ENCODE data around the gene DIRAS3. TPM values are rescaled to one million over a fixed set of nuclear protein-coding genes. Genes with fewer than 3 reads are reported as not detected.

Gene DIRAS3
- total RNA-seq, 1 experiment from 2014 or later: 1.9 TPM

DNA sequence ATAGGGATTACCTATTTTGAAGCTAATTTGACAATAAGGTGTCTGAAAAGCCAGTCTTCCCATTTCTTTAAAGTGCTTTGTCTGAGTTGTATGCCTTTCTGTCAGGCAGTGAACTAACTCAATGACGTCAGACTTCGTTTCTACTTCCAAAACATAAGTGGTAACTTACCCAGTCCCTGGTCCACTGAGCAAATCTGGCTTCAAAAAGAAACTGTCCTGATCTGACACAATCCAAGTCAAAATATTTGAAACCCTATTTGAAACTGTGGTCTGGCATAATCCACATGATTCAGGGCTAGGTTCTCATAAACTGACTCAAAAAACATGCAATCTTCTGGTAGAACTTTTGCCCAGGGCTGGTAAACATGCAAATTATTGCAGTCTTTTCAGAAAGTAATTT lies 34.0 kb downstream of the DIRAS3 start:
- Histone ChIP-seq H3K79me2 (ENCODE audit: insufficient read depth, low read length) (no peaks in the 10 kb centered on the region), H3K27ac (ENCODE audit: low read depth, low read length) (no peak overlapping the region), H3K4me3 (replicated peaks in 1 of 2; ENCODE audit: low read depth in 1 of 2, low read length in 2 of 2) (no peak overlapping the region), H4K20me1 (ENCODE audit: insufficient read depth) (no peaks in the 10 kb centered on the region), H3K4me2 (ENCODE audit: low read length) (no peak overlapping the region), H3K27me3 (ENCODE audit: insufficient read depth, low read length) (no peaks in the 10 kb centered on the region), H3K4me1 (ENCODE audit: control insufficient read depth in 1 of 2, insufficient read depth in 2 of 2, low read length in 2 of 2) (no peaks in the 10 kb centered on the region), H2AFZ (ENCODE audit: low read depth, low read length, poor library complexity, severe bottlenecking) (no peak overlapping the region), H3K36me3 (ENCODE audit: control insufficient read depth in 1 of 2, insufficient read depth in 2 of 2, low read length in 2 of 2) (no peaks in the 10 kb centered on the region), H3K9me2 (ENCODE audit: insufficient read depth) (no peaks in the 10 kb centered on the region), H3K9me3 (ENCODE audit: control insufficient read depth in 1 of 2, insufficient read depth in 1 of 2, low read depth in 1 of 2, low read length in 2 of 2) (no peaks in the 10 kb centered on the region), H3K9ac (ENCODE audit: low read length) (no peak overlapping the region)
- POLR2A ChIA-PET: no interaction called here
- CTCF ChIA-PET: no interaction called here
- intact Hi-C loops (cut with micrococcal nuclease): loop anchor here (10.0 kb wide), 1 partner anchor 482 kb away; no protein-coding TSS in a partner anchor
- RAD21 ChIA-PET (ENCODE audit: low non-redundant PET in 1 of 2, low total read pairs in 2 of 2, uncharacterized antibody in 2 of 2, unreplicated experiment in 2 of 2): interaction anchor here in 1 of 2 experiments (0.7 kb wide), 1 partner anchor 162 kb away, joined by 3 read pairs; no protein-coding TSS in a partner anchor
- no TSS peak for BruUV-seq (replicated peaks)
- TF ChIP-seq EGR1 (IDR thresholded peaks at IDR 0.05; ENCODE audit: low read depth) (no peak), ZNF274 (IDR thresholded peaks at IDR 0.05; ENCODE audit: low read depth, low read length) (no peak), CBX3 (IDR thresholded peaks at IDR 0.05; ENCODE audit: low read depth) (no peak), POLR2A (IDR thresholded peaks at IDR 0.05; ENCODE audit: borderline replicate concordance, extremely low read depth, insufficient read depth, insufficient read length) (no peak), MAX (IDR thresholded peaks at IDR 0.05) (no peak), POLR2AphosphoS5 (IDR thresholded peaks at IDR 0.05; ENCODE audit: low read depth, low read length) (no peak)
- DNase-seq (ENCODE audit: low read depth, low spot score): no peak
- ATAC-seq: no peak

- Histone ChIP-seq H3K4me3 (replicated peaks in 1 of 2; ENCODE audit: low read depth in 1 of 2, low read length in 2 of 2) (no peak overlapping the region), H3K9me3 (ENCODE audit: control insufficient read depth in 1 of 2, insufficient read depth in 1 of 2, low read depth in 1 of 2, low read length in 2 of 2) (no peaks in the 10 kb centered on the region), H3K27me3 (ENCODE audit: insufficient read depth, low read length) (no peaks in the 10 kb centered on the region), H2AFZ (ENCODE audit: low read depth, low read length, poor library complexity, severe bottlenecking) (no peak overlapping the region), H3K36me3 (ENCODE audit: control insufficient read depth in 1 of 2, insufficient read depth in 2 of 2, low read length in 2 of 2) (no peaks in the 10 kb centered on the region), H3K4me1 (ENCODE audit: control insufficient read depth in 1 of 2, insufficient read depth in 2 of 2, low read length in 2 of 2) (no peaks in the 10 kb centered on the region), H3K79me2 (ENCODE audit: insufficient read depth, low read length) (no peaks in the 10 kb centered on the region), H3K9ac (ENCODE audit: low read length) (no peak overlapping the region), H3K27ac (ENCODE audit: low read depth, low read length) (no peak overlapping the region), H3K4me2 (ENCODE audit: low read length) (no peak overlapping the region), H3K9me2 (ENCODE audit: insufficient read depth) (no peaks in the 10 kb centered on the region), H4K20me1 (ENCODE audit: insufficient read depth) (no peaks in the 10 kb centered on the region)
- POLR2A ChIA-PET: no interaction called here
- intact Hi-C loops (cut with micrococcal nuclease): loop anchor here (10.0 kb wide), 1 partner anchor 481 kb away; no protein-coding TSS in a partner anchor
- ATAC-seq: no peak
- no TSS peak for BruUV-seq (replicated peaks)
- RAD21 ChIA-PET (ENCODE audit: low non-redundant PET in 1 of 2, low total read pairs in 2 of 2, uncharacterized antibody in 2 of 2, unreplicated experiment in 2 of 2): interaction anchor here in 1 of 2 experiments (0.7 kb wide), 1 partner anchor 162 kb away, joined by 3 read pairs; no protein-coding TSS in a partner anchor
- no peak for DNase-seq (ENCODE audit: low read depth, low spot score)
- CTCF ChIA-PET: no interaction called here
- TF ChIP-seq POLR2A (IDR thresholded peaks at IDR 0.05; ENCODE audit: borderline replicate concordance, extremely low read depth, insufficient read depth, insufficient read length) (no peak), SP1 (IDR thresholded peaks at IDR 0.05; ENCODE audit: low read depth) (no peak), JUND (IDR thresholded peaks at IDR 0.05) (no peak), TCF7L2 (IDR thresholded peaks at IDR 0.05; ENCODE audit: borderline replicate concordance, extremely low read depth, insufficient read depth, insufficient read length) (no peak), CBX3 (IDR thresholded peaks at IDR 0.05; ENCODE audit: low read depth) (no peak), EGR1 (IDR thresholded peaks at IDR 0.05; ENCODE audit: low read depth) (no peak), ATF3 (IDR thresholded peaks at IDR 0.05) (no peak), RAD21 (IDR thresholded peaks at IDR 0.05; ENCODE audit: low read depth) (no peak), EZH2phosphoT487 (IDR thresholded peaks at IDR 0.05; ENCODE audit: borderline replicate concordance) (no peak), ELF1 (IDR thresholded peaks at IDR 0.05; ENCODE audit: borderline replicate concordance, low read depth) (no peak), SIN3A (IDR thresholded peaks at IDR 0.05; ENCODE audit: low read depth) (no peak)
- TF ChIP-seq, protein P1, sequence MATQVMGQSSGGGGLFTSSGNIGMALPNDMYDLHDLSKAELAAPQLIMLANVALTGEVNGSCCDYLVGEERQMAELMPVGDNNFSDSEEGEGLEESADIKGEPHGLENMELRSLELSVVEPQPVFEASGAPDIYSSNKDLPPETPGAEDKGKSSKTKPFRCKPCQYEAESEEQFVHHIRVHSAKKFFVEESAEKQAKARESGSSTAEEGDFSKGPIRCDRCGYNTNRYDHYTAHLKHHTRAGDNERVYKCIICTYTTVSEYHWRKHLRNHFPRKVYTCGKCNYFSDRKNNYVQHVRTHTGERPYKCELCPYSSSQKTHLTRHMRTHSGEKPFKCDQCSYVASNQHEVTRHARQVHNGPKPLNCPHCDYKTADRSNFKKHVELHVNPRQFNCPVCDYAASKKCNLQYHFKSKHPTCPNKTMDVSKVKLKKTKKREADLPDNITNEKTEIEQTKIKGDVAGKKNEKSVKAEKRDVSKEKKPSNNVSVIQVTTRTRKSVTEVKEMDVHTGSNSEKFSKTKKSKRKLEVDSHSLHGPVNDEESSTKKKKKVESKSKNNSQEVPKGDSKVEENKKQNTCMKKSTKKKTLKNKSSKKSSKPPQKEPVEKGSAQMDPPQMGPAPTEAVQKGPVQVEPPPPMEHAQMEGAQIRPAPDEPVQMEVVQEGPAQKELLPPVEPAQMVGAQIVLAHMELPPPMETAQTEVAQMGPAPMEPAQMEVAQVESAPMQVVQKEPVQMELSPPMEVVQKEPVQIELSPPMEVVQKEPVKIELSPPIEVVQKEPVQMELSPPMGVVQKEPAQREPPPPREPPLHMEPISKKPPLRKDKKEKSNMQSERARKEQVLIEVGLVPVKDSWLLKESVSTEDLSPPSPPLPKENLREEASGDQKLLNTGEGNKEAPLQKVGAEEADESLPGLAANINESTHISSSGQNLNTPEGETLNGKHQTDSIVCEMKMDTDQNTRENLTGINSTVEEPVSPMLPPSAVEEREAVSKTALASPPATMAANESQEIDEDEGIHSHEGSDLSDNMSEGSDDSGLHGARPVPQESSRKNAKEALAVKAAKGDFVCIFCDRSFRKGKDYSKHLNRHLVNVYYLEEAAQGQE (IDR thresholded peaks at IDR 0.05; ENCODE audit: low read depth): no peak
- TF ChIP-seq, protein P2, sequence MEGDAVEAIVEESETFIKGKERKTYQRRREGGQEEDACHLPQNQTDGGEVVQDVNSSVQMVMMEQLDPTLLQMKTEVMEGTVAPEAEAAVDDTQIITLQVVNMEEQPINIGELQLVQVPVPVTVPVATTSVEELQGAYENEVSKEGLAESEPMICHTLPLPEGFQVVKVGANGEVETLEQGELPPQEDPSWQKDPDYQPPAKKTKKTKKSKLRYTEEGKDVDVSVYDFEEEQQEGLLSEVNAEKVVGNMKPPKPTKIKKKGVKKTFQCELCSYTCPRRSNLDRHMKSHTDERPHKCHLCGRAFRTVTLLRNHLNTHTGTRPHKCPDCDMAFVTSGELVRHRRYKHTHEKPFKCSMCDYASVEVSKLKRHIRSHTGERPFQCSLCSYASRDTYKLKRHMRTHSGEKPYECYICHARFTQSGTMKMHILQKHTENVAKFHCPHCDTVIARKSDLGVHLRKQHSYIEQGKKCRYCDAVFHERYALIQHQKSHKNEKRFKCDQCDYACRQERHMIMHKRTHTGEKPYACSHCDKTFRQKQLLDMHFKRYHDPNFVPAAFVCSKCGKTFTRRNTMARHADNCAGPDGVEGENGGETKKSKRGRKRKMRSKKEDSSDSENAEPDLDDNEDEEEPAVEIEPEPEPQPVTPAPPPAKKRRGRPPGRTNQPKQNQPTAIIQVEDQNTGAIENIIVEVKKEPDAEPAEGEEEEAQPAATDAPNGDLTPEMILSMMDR (IDR thresholded peaks at IDR 0.05 in 2 of 3, conservative IDR thresholded peaks at IDR 0.05 in 1 of 3; ENCODE audit: borderline replicate concordance in 1 of 3, insufficient read depth in 1 of 3, low read depth in 2 of 3, low read length in 2 of 3): no peak
These were observed 34.5 kb downstream of the DIRAS3 start for GRCh38 chr1:68015971-68016370.
